HepG2 (cell line): Measurements from ENCODE around the gene ISLR2. TPM values are rescaled to one million over a fixed set of nuclear protein-coding genes. Genes with fewer than 3 reads are reported as not detected.

Experiments used
- HOXA5 ChIP-seq: sonication (generic); formaldehyde crosslinking; IDR thresholded peaks from 2 replicates; pipeline ENCODE4 v1.4.0; 2020; ENCODE audit warnings: missing genetic modification reagents
- IKZF4 ChIP-seq: sonication (generic); formaldehyde crosslinking; IDR thresholded peaks from 2 replicates; pipeline ENCODE4 v1.5.1; 2020; ENCODE audit warnings: borderline replicate concordance, mild to moderate bottlenecking, low read depth, missing genetic modification reagents; ENCODE audit errors: not compliant biosample characterization
- KDM2A ChIP-seq: sonication (generic); formaldehyde crosslinking; IDR thresholded peaks from 2 replicates; pipeline ENCODE4 v1.4.0; 2020; ENCODE audit warnings: low read depth, missing genetic modification reagents, borderline replicate concordance
- MIER2 ChIP-seq: IDR thresholded peaks from 2 replicates; pipeline ENCODE4 v1.6.1; 2016; ENCODE audit warnings: missing biosample characterization, missing genetic modification reagents
- NRL ChIP-seq: sonication (generic); formaldehyde crosslinking; IDR thresholded peaks from 2 replicates; pipeline ENCODE4 v1.5.0; 2020; ENCODE audit warnings: missing genetic modification reagents, mild to moderate bottlenecking, moderate library complexity, borderline replicate concordance
- TAF1 ChIP-seq: sonication (generic); formaldehyde crosslinking; IDR thresholded peaks from 2 replicates; pipeline ENCODE4 v1.4.0; 2020; ENCODE audit warnings: missing genetic modification reagents
- ZBTB26 ChIP-seq: IDR thresholded peaks from 2 replicates; pipeline ENCODE4 v1.6.1; 2016; ENCODE audit warnings: missing compliant biosample characterization, missing genetic modification reagents, borderline replicate concordance
- ZBTB34 ChIP-seq: sonication (generic); formaldehyde crosslinking; IDR thresholded peaks from 2 replicates; pipeline ENCODE4 v1.8.0; 2022; ENCODE audit warnings: mild to moderate bottlenecking, missing genetic modification reagents
- ZSCAN30 ChIP-seq: sonication (generic); formaldehyde crosslinking; IDR thresholded peaks from 2 replicates; pipeline ENCODE4 v1.5.0; 2020; ENCODE audit warnings: mild to moderate bottlenecking, missing genetic modification reagents
- polyA plus RNA-seq, 8 experiments: library from polyadenylated mRNA; depleted of rRNA in 3 of 8; stranded (reverse) in 7 of 8; unstranded in 1 of 8; fragments of >200 nt; fragmentation: Illumina TruSeq in 4 of 8; extraction: Trizol in 4 of 8; gene quantifications; 2 replicates each; pipeline versions ENCODE4 v1.2.1 to v1.2.3, GENCODE V29; 2011 to 2016; ENCODE audit warnings: low read depth in 4 of 8, missing spikeins in 1 of 8, mixed read lengths in 1 of 8; ENCODE audit not compliant: insufficient read depth in 1 of 8
- total RNA-seq, 5 experiments: library from RNA; depleted of rRNA; stranded (reverse); fragments of >200 nt; fragmentation: Illumina TruSeq; extraction: Trizol; gene quantifications; 2 replicates each; pipeline ENCODE4 v1.2.3, GENCODE V29; 2016; ENCODE audit warnings: low read depth in 1 of 5
- TF ChIP-seq, protein P1 (sequence below): sonication (generic); formaldehyde crosslinking; IDR thresholded peaks from 2 replicates; pipeline ENCODE4 v1.4.0; 2020; ENCODE audit warnings: missing genetic modification reagents
- TF ChIP-seq, protein P2 (sequence below): sonication (generic); formaldehyde crosslinking; IDR thresholded peaks from 2 replicates; pipeline ENCODE4 v1.5.0; 2020; ENCODE audit warnings: missing genetic modification reagents
- TF ChIP-seq, protein P3 (sequence below): sonication (generic); formaldehyde crosslinking; conservative IDR thresholded peaks from 2 replicates; pipeline ENCODE4 v1.5.0; 2020; ENCODE audit warnings: missing genetic modification reagents
- TF ChIP-seq, protein P4 (sequence below): sonication (generic); formaldehyde crosslinking; IDR thresholded peaks from 2 replicates; pipeline ENCODE4 v1.4.0; 2020; ENCODE audit warnings: mild to moderate bottlenecking, missing genetic modification reagents
- TF ChIP-seq, protein P5 (sequence below): sonication (generic); formaldehyde crosslinking; IDR thresholded peaks from 2 replicates; pipeline ENCODE4 v1.4.0; 2020; ENCODE audit warnings: missing genetic modification reagents, mild to moderate bottlenecking, borderline replicate concordance
- TF ChIP-seq, protein P6 (sequence below): IDR thresholded peaks from 2 replicates; pipeline ENCODE4 v1.6.1; 2016; ENCODE audit warnings: mild to moderate bottlenecking, missing biosample characterization, missing genetic modification reagents

The ISLR2 gene
- total and polyA plus RNA-seq, 2 of the 13 experiments (the other 11 are each of a cell fraction or from before 2014, with no cell fraction given) = not detected

- TF ChIP-seq TAF1 (CRISPR knock-in tag) = no peak
- TF ChIP-seq KDM2A (CRISPR knock-in tag) = peak; percentile 89
- TF ChIP-seq, protein P1, sequence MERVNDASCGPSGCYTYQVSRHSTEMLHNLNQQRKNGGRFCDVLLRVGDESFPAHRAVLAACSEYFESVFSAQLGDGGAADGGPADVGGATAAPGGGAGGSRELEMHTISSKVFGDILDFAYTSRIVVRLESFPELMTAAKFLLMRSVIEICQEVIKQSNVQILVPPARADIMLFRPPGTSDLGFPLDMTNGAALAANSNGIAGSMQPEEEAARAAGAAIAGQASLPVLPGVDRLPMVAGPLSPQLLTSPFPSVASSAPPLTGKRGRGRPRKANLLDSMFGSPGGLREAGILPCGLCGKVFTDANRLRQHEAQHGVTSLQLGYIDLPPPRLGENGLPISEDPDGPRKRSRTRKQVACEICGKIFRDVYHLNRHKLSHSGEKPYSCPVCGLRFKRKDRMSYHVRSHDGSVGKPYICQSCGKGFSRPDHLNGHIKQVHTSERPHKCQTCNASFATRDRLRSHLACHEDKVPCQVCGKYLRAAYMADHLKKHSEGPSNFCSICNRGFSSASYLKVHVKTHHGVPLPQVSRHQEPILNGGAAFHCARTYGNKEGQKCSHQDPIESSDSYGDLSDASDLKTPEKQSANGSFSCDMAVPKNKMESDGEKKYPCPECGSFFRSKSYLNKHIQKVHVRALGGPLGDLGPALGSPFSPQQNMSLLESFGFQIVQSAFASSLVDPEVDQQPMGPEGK (CRISPR knock-in tag) = peak; percentile 44; the same call in 1 of the 2 replicates
- TF ChIP-seq, protein P2, sequence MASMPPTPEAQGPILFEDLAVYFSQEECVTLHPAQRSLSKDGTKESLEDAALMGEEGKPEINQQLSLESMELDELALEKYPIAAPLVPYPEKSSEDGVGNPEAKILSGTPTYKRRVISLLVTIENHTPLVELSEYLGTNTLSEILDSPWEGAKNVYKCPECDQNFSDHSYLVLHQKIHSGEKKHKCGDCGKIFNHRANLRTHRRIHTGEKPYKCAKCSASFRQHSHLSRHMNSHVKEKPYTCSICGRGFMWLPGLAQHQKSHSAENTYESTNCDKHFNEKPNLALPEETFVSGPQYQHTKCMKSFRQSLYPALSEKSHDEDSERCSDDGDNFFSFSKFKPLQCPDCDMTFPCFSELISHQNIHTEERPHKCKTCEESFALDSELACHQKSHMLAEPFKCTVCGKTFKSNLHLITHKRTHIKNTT (CRISPR knock-in tag) = 0 out of 2 replicates have a peak, but pooled peaks have one; percentile 55
- TF ChIP-seq MIER2 = peak; percentile 49; the same call in 1 of the 2 replicates
- TF ChIP-seq ZSCAN30 (CRISPR knock-in tag) = no peak
- TF ChIP-seq, protein P3, sequence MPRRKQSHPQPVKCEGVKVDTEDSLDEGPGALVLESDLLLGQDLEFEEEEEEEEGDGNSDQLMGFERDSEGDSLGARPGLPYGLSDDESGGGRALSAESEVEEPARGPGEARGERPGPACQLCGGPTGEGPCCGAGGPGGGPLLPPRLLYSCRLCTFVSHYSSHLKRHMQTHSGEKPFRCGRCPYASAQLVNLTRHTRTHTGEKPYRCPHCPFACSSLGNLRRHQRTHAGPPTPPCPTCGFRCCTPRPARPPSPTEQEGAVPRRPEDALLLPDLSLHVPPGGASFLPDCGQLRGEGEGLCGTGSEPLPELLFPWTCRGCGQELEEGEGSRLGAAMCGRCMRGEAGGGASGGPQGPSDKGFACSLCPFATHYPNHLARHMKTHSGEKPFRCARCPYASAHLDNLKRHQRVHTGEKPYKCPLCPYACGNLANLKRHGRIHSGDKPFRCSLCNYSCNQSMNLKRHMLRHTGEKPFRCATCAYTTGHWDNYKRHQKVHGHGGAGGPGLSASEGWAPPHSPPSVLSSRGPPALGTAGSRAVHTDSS (CRISPR knock-in tag) = no peak
- 0 out of 2 replicates have a peak, but pooled peaks have one; percentile 66 for TF ChIP-seq ZBTB26 (CRISPR knock-in tag)
- TF ChIP-seq HOXA5 (CRISPR knock-in tag) = peak; percentile 51; the same call in 1 of the 2 replicates
- TF ChIP-seq ZBTB34 = no peak
- no peak for TF ChIP-seq IKZF4 (CRISPR knock-in tag)
- TF ChIP-seq, protein P4, sequence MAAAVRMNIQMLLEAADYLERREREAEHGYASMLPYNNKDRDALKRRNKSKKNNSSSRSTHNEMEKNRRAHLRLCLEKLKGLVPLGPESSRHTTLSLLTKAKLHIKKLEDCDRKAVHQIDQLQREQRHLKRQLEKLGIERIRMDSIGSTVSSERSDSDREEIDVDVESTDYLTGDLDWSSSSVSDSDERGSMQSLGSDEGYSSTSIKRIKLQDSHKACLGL (CRISPR knock-in tag) = peak; percentile 24; the same call in 1 of the 2 replicates
- TF ChIP-seq, protein P5, sequence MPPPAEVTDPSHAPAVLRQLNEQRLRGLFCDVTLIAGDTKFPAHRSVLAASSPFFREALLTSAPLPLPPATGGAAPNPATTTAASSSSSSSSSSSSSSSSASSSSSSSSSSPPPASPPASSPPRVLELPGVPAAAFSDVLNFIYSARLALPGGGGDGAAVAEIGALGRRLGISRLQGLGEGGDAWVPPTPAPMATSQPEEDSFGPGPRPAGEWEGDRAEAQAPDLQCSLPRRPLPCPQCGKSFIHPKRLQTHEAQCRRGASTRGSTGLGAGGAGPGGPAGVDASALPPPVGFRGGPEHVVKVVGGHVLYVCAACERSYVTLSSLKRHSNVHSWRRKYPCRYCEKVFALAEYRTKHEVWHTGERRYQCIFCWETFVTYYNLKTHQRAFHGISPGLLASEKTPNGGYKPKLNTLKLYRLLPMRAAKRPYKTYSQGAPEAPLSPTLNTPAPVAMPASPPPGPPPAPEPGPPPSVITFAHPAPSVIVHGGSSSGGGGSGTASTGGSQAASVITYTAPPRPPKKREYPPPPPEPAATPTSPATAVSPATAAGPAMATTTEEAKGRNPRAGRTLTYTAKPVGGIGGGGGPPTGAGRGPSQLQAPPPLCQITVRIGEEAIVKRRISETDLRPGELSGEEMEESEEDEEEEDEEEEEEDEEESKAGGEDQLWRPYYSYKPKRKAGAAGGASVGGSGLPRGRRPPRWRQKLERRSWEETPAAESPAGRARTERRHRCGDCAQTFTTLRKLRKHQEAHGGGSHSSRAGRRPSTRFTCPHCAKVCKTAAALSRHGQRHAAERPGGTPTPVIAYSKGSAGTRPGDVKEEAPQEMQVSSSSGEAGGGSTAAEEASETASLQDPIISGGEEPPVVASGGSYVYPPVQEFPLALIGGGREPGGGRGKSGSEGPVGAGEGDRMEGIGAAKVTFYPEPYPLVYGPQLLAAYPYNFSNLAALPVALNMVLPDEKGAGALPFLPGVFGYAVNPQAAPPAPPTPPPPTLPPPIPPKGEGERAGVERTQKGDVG (CRISPR knock-in tag) = no peak
- TF ChIP-seq, protein P6, sequence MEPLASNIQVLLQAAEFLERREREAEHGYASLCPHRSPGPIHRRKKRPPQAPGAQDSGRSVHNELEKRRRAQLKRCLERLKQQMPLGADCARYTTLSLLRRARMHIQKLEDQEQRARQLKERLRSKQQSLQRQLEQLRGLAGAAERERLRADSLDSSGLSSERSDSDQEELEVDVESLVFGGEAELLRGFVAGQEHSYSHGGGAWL (CRISPR knock-in tag) = no peak
- no peak for TF ChIP-seq NRL
Observed at GRCh38 chr15:74127255-74127953, 3.0 kb upstream of the ISLR2 start (continued).
